GM19438 (cell line): ENCODE data around the gene UBALD2.

Source experiments
- ATAC-seq: cut with Tn5 transposase; IDR thresholded peaks from one replicate; pipeline ENCODE4 v1.9.1; 2021; ENCODE audit warnings: low read depth; ENCODE audit not compliant: unreplicated experiment

UBALD2 gene

DNA sequence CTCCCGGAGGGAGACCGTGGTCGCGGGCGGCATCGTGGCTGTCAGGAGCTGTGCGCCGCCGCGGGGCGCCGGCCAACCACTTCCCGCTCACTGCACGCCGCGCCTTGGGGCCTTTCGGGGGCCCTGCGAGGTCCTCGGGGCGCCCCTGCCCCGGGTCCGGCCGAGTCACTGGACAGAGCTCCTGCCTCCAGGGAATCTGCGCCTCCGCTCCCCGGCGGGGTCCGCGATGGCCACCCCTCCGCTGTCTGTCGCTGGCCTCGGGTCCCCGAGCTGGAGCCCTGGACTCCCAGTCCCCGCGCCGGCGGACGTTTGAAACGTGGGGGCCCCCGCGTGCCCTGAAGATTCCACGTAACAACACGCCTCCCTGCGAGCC, 42.8 kb downstream of the UBALD2 start, which contains the start of gene QRICH2:
QRICH2 (minus strand) TSS at position 311 of the 373 bp plus-strand sequence; CDS start at position 33, 278 bp downstream.
- ATAC-seq = no peak

DNA sequence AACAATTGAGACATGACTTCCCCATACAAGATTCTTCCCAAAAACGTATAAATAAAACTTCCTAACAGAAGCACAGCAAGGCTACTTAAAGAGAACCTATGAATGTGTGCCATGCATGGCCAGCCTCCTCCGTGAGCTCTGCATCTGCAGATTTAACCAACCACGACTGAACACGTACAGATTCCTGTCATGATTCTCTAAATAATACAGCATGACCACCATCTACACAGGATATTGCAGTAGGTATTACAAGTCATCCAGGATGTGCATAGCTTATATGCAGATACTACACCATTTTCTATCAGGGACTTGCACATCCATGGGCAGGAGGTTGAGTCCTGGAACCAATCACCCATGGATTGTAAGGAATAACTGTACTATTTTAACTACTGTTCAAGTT, 44.3 kb downstream of the UBALD2 start:
- ATAC-seq = no peak

DNA sequence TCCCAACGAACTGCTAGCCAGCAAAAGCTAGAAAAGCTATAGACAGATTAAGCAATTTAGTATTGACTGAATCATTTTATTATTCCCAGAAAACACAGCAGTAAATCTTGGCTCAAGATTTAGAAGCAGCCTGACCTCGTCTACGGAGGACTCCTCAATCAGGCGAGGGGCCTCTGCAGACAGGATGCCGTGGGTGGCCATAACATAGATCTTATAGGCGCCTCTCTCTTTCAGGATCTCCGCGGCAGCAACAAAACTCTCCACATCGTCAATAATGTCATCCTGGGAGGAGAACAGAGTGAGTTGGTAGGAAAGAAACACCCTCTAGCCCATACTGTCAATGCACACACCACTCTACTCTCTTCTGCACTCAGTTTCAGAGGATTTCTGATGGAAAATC, 47.6 kb downstream of the UBALD2 start:
- ATAC-seq = no peak

DNA sequence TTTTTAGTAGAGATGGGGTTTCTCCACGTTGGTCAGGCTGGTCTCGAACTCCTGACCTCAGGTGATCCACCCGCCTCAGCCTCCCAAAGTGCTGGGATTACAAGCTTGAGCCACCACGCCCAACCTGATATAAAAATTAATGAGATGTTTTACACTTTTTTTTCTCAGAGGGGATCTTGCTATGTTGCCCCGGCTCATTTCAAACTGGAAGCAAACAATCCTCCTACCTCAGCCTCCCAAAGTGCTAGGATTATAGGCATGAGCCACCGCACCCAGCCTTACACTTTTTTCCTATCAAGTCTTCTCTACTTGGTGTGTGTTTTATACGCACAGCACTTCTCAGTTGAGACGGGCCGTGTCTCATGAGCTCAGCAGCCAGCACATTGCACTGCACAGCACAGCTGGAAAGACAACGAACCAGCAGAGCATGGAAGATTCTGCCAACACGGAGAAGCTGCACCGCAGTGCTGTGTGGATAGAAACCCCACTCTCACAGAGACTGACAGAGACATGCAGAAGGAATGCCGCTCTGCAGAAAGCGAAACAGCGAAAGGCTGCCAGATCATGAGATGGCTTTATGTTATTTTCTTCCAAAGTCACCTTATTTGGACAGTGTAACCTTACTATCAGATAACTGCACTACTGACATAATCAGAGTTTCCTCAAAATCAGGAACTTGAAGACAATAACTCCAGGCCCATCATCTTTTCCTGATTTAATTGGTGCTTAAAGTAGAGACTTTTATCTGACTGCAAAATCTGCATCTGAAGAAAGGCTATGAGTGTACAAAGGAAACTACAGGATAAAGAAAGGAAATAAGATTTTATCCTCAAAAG, 49.5 kb downstream of the UBALD2 start:
- no peak for ATAC-seq

DNA sequence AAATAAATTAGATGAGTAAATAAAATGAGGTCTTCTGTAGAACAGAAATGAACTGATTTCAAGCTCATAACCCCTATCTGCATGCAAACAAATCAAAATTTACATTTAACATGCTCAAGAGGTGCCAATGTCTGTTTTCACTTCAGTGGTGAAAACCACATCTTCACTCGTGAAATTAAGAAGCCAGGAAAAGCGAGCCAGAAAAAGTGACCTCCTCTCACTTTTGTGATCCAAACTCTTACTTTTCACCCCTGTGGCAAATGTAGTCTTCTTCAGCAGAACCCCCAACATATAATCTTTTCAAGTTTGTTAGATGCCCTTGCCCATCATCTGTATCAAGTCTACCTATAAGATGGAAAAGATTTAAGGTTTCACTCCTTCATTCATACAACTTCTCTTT, 52.4 kb downstream of the UBALD2 start:
- no peak for ATAC-seq

DNA sequence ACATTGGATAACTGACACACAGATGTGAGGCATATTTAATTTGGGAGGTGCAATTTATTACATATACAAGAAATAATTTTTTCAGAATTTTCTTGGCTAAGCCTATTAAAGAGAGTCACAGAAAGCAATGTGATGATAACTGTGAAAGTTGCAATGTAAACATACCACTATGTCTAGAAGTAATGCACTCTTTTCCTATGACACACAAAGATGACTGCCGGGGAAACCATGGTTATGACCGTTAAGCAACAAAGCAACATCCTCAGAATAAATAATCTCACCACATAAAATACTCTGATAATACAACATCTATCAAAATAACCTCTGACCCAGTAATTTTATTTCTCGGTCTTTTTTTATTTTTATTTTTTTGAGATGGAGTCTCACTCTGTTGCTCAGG, 53.4 kb downstream of the UBALD2 start:
- ATAC-seq = no peak
